Type B pancreatic cell (in vitro differentiated cells): ENCODE results near the gene PF4V1. TPM values are rescaled to one million over a fixed set of nuclear protein-coding genes. Genes with fewer than 3 reads are reported as not detected.

Experiments used
- DNase-seq: peaks from one replicate; pipeline ENCODE4 v3.0.0; 2021; ENCODE audit warnings: mixed read lengths; ENCODE audit not compliant: unreplicated experiment; ENCODE audit errors: extremely low spot score
- H3K27ac Mint-ChIP-seq: 2 replicates; pipeline ENCODE4 v1.8.0; 2021; ENCODE audit warnings: mild to moderate bottlenecking, mixed read lengths
- H3K27me3 Mint-ChIP-seq: 2 replicates; pipeline ENCODE4 v1.8.0; 2021; ENCODE audit warnings: mixed read lengths
- H3K36me3 Mint-ChIP-seq: 2 replicates; pipeline ENCODE4 v1.8.0; 2021; ENCODE audit warnings: mixed read lengths
- H3K4me1 Mint-ChIP-seq: one replicate; pipeline ENCODE4 v1.8.0; 2021; ENCODE audit warnings: mixed read lengths; ENCODE audit not compliant: unreplicated experiment
- H3K4me3 Mint-ChIP-seq: 2 replicates; pipeline ENCODE4 v1.8.0; 2021; ENCODE audit warnings: mild to moderate bottlenecking, mixed read lengths
- H3K9me3 Mint-ChIP-seq: 2 replicates; pipeline ENCODE4 v1.8.0; 2021; ENCODE audit warnings: mixed read lengths
- CTCF ChIP-seq: fragments of 200-600 bp; sonication (generic); conservative IDR thresholded peaks from 2 replicates; pipeline ENCODE4 v1.5.0; 2021; ENCODE audit warnings: antibody characterized with exemption, mild to moderate bottlenecking
- total RNA-seq: library from RNA; stranded (reverse); gene quantifications from 2 replicates; pipeline ENCODE4 v1.2.1, GENCODE V29; 2021; ENCODE audit warnings: low replicate concordance

The PF4V1 gene
- total RNA-seq, 1 donor from 2014 or later = not detected

- no peaks in the 10 kb centered on the region for H3K9me3 Mint-ChIP-seq
- H3K4me3 Mint-ChIP-seq = no peak overlapping the region
- no peak for TF ChIP-seq CTCF
- H3K27ac Mint-ChIP-seq = no peak overlapping the region
- no peak for DNase-seq
- H3K4me1 Mint-ChIP-seq = no peaks in the 10 kb centered on the region
- H3K27me3 Mint-ChIP-seq = peaks cover 4% of the 10 kb centered on the region
- H3K36me3 Mint-ChIP-seq = no peaks in the 10 kb centered on the region
These were observed 35.8 kb upstream of the PF4V1 start for GRCh38 chr4:73817341-73817740.

- Mint-ChIP-seq H3K36me3 (no peaks in the 10 kb centered on the region), H3K27ac (no peak overlapping the region), H3K4me3 (no peak overlapping the region), H3K27me3 (peaks cover 4% of the 10 kb centered on the region), H3K9me3 (no peaks in the 10 kb centered on the region), H3K4me1 (no peaks in the 10 kb centered on the region)
- no peak for DNase-seq
- no peak for TF ChIP-seq CTCF
These were observed 31.8 kb upstream of the PF4V1 start for GRCh38 chr4:73821325-73821724.

- H3K4me3 Mint-ChIP-seq = no peak overlapping the region
- no peak for DNase-seq
- no peak overlapping the region for H3K27ac Mint-ChIP-seq
- H3K4me1 Mint-ChIP-seq = no peaks in the 10 kb centered on the region
- no peak for TF ChIP-seq CTCF
- peaks cover 4% of the 10 kb centered on the region for H3K27me3 Mint-ChIP-seq
- no peaks in the 10 kb centered on the region for H3K9me3 Mint-ChIP-seq
- H3K36me3 Mint-ChIP-seq = no peaks in the 10 kb centered on the region
These were observed 30.7 kb upstream of the PF4V1 start for GRCh38 chr4:73822389-73822788.

GRCh38 chr4:73822812-73823504 is 30.1 kb upstream of the PF4V1 start:
- H3K4me1 Mint-ChIP-seq = no peaks in the 10 kb centered on the region
- H3K9me3 Mint-ChIP-seq = peaks cover 3% of the 10 kb centered on the region
- H3K36me3 Mint-ChIP-seq = no peaks in the 10 kb centered on the region
- no peak for DNase-seq
- H3K27me3 Mint-ChIP-seq = peaks cover 4% of the 10 kb centered on the region
- H3K27ac Mint-ChIP-seq = no peak overlapping the region
- no peak for TF ChIP-seq CTCF
- no peak overlapping the region for H3K4me3 Mint-ChIP-seq

- DNase-seq = no peak
- Mint-ChIP-seq H3K4me1 (no peaks in the 10 kb centered on the region), H3K4me3 (no peak overlapping the region), H3K27me3 (peaks cover 4% of the 10 kb centered on the region), H3K9me3 (peaks cover 4% of the 10 kb centered on the region), H3K36me3 (no peaks in the 10 kb centered on the region), H3K27ac (no peak overlapping the region)
- TF ChIP-seq CTCF = no peak
These were observed 29.3 kb upstream of the PF4V1 start for GRCh38 chr4:73823760-73824159.

- no peak for TF ChIP-seq CTCF
- Mint-ChIP-seq H3K27ac (no peak overlapping the region), H3K9me3 (peaks cover 4% of the 10 kb centered on the region), H3K27me3 (peaks cover 4% of the 10 kb centered on the region), H3K36me3 (no peaks in the 10 kb centered on the region), H3K4me1 (no peaks in the 10 kb centered on the region), H3K4me3 (no peak overlapping the region)
- DNase-seq = no peak
These were observed 24.1 kb upstream of the PF4V1 start for GRCh38 chr4:73828956-73829355.
